ENCODE data around the gene MT3. TPM values are rescaled to one million over a fixed set of nuclear protein-coding genes. Genes with fewer than 3 reads are reported as not detected.

The MT3 gene
- total RNA-seq, 4 donors from 2014 or later, result 2.0 to 3.6 TPM; not detected in 2

DNA sequence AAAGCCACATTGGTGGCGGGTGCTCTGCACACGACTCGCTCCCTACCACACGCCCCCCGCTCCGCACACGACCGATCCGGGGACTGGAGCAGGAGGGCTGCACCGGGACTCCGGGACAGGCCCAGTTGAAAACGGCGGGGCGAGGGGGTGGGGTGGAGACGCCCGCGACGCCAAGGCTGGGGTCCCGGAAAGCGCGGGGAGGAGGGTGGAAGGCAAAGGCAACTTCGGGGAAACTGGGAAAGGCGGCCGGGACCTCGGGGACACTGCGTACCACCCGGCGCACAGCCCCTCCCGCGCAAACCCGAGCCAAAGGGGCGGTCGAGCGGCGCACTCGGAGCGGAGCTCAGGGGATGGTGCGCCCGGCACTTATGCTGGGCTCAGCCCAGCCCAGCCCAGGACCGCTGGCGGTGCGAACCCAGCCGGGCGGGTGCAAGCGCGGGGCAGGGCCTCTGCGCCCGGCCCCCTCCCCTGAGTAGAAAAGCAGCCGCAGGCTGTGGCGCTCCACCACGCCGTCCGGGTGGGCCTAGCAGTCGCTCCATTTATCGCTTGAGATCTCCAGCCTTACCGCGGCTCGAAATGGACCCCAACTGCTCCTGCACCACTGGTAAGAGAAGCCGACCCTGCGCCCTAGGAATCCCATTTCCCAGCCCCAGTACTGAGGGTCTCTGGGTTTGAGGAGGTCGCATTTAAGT is 43.0 kb downstream of the MT3 start, which contains the start of gene MT1M:
TSS of gene MT1M (plus strand) at position 504 of the 692 bp plus-strand sequence. CDS start at position 577, 73 bp downstream.
- H3K9me3 ChIP-seq, result no peaks in the 10 kb centered on the region
- H3K36me3 ChIP-seq, result no peaks in the 10 kb centered on the region
- H3K27me3 ChIP-seq, result peaks cover 48% of the 10 kb centered on the region
- WGBS, 2 donors (ENCODE audit: low coverage in 1 of 2), result 8% methylated on average over 4 of the region's 61 CpGs; no CpG with 5 or more reads in 1 of the 2 donors
- ATAC-seq, result peak; percentile 82
- H3K4me1 ChIP-seq, result peaks cover 0 to 34% (median 8%) of the 10 kb centered on the region in 3 donors
- peak within 1 kb of the TSS; percentile 26 to 53 for H3K4me3 ChIP-seq
- TF ChIP-seq POLR2A (IDR thresholded peaks at IDR 0.05) (peak; percentile 43 to 68), EP300 (IDR thresholded peaks at IDR 0.05) (no peak), POLR2AphosphoS5 (IDR thresholded peaks at IDR 0.05) (peak; percentile 84)
- TF ChIP-seq, protein P1, sequence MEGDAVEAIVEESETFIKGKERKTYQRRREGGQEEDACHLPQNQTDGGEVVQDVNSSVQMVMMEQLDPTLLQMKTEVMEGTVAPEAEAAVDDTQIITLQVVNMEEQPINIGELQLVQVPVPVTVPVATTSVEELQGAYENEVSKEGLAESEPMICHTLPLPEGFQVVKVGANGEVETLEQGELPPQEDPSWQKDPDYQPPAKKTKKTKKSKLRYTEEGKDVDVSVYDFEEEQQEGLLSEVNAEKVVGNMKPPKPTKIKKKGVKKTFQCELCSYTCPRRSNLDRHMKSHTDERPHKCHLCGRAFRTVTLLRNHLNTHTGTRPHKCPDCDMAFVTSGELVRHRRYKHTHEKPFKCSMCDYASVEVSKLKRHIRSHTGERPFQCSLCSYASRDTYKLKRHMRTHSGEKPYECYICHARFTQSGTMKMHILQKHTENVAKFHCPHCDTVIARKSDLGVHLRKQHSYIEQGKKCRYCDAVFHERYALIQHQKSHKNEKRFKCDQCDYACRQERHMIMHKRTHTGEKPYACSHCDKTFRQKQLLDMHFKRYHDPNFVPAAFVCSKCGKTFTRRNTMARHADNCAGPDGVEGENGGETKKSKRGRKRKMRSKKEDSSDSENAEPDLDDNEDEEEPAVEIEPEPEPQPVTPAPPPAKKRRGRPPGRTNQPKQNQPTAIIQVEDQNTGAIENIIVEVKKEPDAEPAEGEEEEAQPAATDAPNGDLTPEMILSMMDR (IDR thresholded peaks at IDR 0.05), result peak in 1 of 4 experiments; percentile 14
- H3K27ac ChIP-seq, result peak within 1 kb of the TSS in 3 of 4 donors; percentile 77 to 81 (median 79)

DNA sequence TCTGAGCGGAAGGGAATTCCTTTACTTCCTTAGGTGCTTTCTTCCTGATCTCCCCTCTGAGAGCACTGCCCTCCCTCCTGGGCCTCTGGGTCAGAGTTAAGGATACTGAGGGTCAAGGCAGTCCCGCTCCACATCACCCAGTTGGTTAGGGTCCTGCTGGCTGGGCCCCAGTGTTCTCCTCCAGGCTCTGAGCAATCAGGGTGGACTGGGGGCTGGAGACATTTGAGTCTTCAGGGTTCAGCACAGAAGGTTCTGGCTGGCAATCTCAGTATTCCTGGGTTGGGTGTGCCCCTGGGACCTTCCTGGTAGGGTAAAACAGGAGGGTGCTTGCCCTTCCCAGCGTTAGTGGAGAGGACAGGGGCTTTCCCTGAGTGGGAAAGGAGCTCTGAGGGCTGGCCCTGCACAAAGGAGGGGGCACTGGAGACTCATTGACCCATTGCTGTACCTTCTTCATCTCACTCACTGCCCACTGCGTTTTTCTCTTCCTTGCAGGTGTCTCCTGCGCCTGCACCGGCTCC is 43.6 kb downstream of the MT3 start:
- no peaks in the 10 kb centered on the region for H3K9me3 ChIP-seq
- peaks cover 54% of the 10 kb centered on the region for H3K27me3 ChIP-seq
- 20% methylated on average over 1 of the region's 6 CpGs for WGBS, 2 donors (ENCODE audit: low coverage in 1 of 2)
- H3K4me1 ChIP-seq, result peaks cover 0 to 36% (median 8%) of the 10 kb centered on the region in 3 donors
- ATAC-seq, result no peak
- no peaks in the 10 kb centered on the region for H3K36me3 ChIP-seq
- peak overlapping the region; percentile 26 to 53 for H3K4me3 ChIP-seq
- TF ChIP-seq, protein P1 (IDR thresholded peaks at IDR 0.05), result no peak
- H3K27ac ChIP-seq, result peak overlapping the region in 3 of 4 donors; percentile 77 to 81 (median 79)

DNA sequence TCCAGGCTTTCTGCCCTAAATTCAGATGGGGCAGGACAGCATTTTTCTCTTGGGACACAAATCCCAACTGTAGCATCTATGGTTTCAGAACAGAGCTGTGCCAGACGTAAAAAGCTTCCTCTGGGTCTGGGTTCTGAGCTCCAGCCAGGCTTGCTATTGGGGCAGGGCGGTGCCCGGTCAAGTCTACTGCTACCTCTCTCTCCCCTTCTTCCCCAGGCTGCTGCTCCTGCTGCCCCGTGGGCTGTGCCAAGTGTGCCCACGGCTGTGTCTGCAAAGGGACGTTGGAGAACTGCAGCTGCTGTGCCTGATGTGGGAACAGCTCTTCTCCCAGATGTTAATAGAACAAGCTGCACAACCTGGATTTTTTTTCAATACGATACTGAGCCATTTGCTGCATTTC is 44.2 kb downstream of the MT3 start:
- H3K27me3 ChIP-seq, result peaks cover 60% of the 10 kb centered on the region
- H3K4me1 ChIP-seq, result peaks cover 0 to 42% (median 12%) of the 10 kb centered on the region in 3 donors
- H3K27ac ChIP-seq, result peak overlapping the region in 2 of 4 donors; percentile 4 to 81
- no peak for ATAC-seq
- WGBS, 2 donors (ENCODE audit: low coverage in 1 of 2), result 58 to 67% methylated on average over 1 to 4 of the region's 7 CpGs
- no peaks in the 10 kb centered on the region for H3K36me3 ChIP-seq
- no peaks in the 10 kb centered on the region for H3K9me3 ChIP-seq
- H3K4me3 ChIP-seq, result peak overlapping the region in 1 of 2 donors; percentile 53
- no peak for TF ChIP-seq POLR2A (IDR thresholded peaks at IDR 0.05)
- TF ChIP-seq, protein P1 (IDR thresholded peaks at IDR 0.05), result no peak
- TF ChIP-seq POLR2AphosphoS5 (IDR thresholded peaks at IDR 0.05), result no peak
- TF ChIP-seq EP300 (IDR thresholded peaks at IDR 0.05), result no peak

DNA sequence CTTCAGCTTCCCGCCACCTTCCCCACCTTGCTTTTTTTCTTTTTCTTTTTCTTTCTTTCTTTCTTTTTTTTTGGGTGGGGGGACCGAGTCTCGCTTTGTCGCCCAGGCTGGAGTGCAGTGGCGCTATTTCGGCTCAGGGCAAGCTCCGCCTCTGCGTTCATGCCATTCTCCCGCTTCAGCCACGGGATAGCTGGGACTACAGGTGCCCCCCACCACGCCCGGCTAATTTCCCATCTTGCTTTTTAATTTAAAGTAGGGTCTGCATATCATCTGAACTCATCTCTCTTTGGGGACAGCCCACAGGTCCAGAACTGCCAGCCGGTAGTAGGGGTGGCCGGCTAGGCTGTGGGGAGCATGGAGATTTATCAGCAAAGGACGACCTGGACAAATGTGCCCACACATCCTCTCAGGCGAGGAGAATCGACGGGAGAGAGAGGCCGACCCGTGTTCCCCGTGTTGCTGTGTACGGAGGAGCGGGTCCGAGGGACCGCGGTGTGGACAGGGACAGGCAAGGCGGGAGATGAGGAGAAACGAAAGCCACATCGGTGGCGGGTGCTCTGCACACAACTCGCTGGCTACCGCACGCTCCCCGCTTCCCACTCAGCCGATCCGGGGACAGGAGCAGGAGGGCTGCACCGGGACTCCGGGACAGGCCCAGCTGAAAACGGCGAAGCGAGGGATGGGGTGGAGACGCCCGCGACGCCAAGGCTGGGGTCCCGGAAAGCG is 45.5 kb downstream of the MT3 start:
- H3K9me3 ChIP-seq, result no peaks in the 10 kb centered on the region
- no peak overlapping the region for H3K27ac ChIP-seq
- TF ChIP-seq POLR2A (IDR thresholded peaks at IDR 0.05) (peak in 1 of 2 donors; percentile 9), POLR2AphosphoS5 (IDR thresholded peaks at IDR 0.05) (no peak)
- TF ChIP-seq, protein P1 (IDR thresholded peaks at IDR 0.05), result no peak
- no peak for ATAC-seq
- WGBS, 2 donors (ENCODE audit: low coverage in 1 of 2), result 32 to 56% methylated on average over 1 to 10 of the region's 47 CpGs
- no peaks in the 10 kb centered on the region for H3K36me3 ChIP-seq
- peak overlapping the region in 1 of 2 donors; percentile 53 for H3K4me3 ChIP-seq
- H3K27me3 ChIP-seq, result peaks cover 73% of the 10 kb centered on the region
- H3K4me1 ChIP-seq, result peaks cover 0 to 51% (median 16%) of the 10 kb centered on the region in 3 donors

All from gastroesophageal sphincter (tissue), 4 donors.